GM21717 (cell line): ENCODE data around the gene RGS6.

Experiments used
- ATAC-seq: cut with Tn5 transposase; IDR thresholded peaks from one replicate; pipeline ENCODE4 v1.9.1; 2021; ENCODE audit warnings: mild to moderate bottlenecking, moderate library complexity; ENCODE audit not compliant: unreplicated experiment

The RGS6 gene

DNA sequence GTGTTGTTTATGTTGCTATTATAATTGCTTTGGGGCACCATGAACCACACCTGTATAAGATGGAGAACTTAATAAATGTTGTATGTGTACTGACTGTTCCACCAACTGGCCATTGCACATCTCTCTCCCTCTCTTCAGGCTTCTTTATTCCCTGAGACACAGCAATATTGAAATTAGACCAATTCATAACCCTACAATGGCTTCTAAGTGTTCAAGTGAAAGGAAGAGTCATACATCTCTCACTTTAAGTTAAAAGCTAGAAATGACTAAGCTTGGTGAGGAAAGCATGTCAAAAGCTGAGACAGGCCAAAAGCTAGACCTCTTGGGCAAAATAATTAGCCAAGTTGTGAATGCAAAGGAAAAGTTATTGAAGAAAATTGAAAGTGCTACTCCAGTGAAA lies 373.3 kb downstream of the RGS6 start:
- no peak for ATAC-seq

GRCh38 chr14:72308967-72309485 lies 376.8 kb downstream of the RGS6 start:
- ATAC-seq = no peak

DNA sequence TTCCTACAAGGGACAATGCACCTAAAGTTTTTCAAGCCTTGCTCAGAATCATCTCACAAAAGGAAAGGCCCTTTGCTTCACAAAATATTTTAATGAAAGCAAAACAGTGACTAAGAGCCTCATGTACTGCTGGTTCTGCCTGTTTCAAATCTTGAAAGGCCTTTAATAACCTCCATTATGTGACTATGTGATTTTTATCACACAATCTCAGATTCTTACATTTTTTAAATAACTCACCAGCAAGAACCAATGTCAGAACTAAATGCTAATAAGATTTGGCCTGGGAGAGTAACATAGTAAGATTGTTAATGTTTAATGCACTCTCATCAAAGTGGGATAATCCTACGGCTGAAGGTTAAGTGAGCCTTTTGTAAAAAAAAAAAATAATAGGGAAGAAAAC lies 378.9 kb downstream of the RGS6 start:
- ATAC-seq = no peak

- no peak for ATAC-seq
Measured at GRCh38 chr14:72311516-72311915, 379.3 kb downstream of the RGS6 start.

DNA sequence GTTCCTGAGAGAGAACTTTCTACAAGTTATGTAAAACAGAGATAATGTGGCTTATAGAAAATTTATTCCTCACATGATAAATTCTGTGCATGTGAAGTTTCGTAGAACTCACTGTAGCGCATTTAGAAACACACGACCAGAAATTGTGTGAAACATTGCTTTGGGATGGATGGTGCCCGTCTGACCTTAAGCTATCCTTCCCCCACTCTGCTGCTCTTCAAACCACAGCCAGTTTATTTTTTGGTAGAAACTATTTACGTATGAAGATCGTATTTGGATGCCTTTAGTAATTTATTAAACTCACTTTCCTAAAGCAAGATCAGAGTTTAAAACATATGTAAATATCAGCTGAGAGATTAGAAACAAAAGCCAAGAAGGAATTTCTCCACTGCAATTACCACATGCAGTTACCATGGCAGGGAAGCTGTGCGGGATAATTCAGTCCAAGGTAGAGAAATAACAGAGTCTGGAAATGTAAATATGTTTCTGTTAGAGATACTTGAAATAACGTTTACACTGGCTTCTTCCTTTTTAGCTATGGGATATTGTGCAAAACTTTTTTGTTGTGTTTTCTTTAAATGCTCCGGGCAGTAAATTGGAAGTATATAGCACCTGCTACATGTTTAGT lies 382.7 kb downstream of the RGS6 start:
- no peak for ATAC-seq

- no peak for ATAC-seq
Measured at GRCh38 chr14:72315714-72316113, 383.5 kb downstream of the RGS6 start.

DNA sequence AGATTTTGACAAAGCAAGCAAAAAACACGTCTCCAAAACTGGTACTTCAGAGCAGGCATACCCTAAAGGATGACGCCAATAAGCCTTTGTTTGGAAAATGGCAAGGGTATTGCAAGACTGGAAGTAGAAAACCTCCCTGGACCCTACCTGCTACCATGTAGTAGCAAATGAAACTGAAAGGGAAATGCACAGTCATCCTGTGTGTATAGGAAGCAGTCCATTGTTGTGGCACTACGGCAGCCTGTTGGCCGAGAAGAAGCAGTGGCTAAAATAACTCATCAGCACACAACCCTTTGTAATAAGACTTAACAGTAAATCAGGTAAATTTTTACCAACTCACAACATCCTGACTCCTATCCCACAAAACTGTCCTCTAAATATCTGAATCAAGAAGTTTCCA lies 386.4 kb downstream of the RGS6 start:
- no peak for ATAC-seq

GRCh38 chr14:72332046-72332445 lies 399.8 kb downstream of the RGS6 start:
- no peak for ATAC-seq

- ATAC-seq = no peak
Measured at GRCh38 chr14:72332871-72333270, 400.6 kb downstream of the RGS6 start.

- ATAC-seq = no peak
Measured at GRCh38 chr14:72333357-72333756, 401.1 kb downstream of the RGS6 start.

GRCh38 chr14:72336311-72336980 lies 404.2 kb downstream of the RGS6 start:
- no peak for ATAC-seq

DNA sequence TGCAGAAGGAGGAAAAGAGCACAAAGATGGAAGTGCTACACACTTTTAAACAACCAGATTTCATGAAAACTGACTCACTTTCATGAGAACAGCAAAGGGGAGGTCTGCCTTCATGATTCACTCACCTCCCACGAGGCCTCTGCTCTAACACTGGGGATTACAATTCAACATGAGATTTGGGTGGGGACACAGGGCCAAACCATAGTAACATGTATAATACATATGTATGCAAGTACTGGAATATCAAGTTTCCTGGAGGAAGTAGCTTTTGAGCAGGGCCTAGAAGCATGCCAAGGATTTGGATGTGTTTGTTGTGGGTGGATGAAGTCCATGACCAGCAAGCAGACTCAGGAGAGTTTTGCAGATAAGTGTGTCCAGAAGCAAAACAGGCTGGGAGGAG lies 409.0 kb downstream of the RGS6 start:
- ATAC-seq = no peak

GRCh38 chr14:72341686-72342085 lies 409.5 kb downstream of the RGS6 start:
- no peak for ATAC-seq

DNA sequence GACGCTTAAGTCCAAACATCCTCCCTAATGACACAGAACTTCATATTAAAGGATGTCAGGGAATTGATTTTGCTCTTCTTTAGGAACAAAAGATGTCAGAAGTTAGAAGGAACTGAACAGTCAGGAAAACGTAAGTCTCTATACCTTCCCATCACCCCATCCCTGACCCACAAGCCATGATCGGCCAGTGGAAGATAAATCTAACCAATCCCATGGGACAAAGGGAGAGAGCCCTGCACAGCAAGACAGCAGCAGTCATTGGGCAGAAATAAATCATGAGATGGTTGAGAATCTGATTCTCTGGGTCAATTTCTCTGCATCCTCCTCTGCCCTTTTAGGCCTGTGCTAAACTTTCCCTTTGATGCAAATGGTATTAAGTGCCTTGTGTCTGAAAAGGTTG lies 414.9 kb downstream of the RGS6 start:
- ATAC-seq = no peak

GRCh38 chr14:72350215-72350614 lies 418.0 kb downstream of the RGS6 start:
- no peak for ATAC-seq

- ATAC-seq = no peak
Measured at GRCh38 chr14:72352012-72352411, 419.8 kb downstream of the RGS6 start.

GRCh38 chr14:72366619-72367018 lies 434.4 kb downstream of the RGS6 start:
- no peak for ATAC-seq

DNA sequence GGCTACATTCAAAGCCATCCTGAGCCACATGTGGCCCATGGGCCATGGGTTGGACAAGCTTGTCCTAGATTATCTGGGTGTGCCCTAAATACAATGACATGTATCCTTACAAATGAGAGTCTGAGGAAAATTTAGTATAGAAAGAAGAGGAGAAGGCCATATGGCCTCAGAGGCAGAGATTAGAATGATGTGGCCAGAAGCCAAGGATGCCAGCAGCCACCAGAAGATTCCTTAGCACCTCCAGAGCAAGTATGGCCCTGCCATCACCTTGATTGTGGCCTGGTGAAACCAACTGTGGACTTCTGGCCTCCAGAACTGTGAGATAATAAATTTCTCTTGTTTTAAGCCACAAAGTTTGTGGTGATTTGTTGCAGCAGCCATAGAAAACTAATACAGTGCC lies 436.9 kb downstream of the RGS6 start:
- ATAC-seq = no peak

DNA sequence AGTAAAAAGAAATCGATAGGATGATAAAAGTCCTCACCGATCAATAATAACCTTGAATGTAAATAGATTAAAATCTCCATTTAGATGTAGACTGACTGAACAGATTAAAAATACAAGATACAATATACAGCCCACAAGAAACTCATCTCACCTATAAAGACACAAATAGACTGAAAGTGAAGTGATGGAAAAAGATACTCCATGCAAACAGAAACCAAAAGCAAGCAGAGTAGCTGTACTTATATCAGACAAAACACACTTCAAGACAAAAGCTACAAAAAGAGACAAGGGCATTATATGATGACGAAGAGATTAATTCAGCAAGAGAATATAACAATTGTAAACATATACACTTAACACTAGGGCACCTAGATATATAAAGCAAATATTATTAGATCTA lies 444.8 kb downstream of the RGS6 start:
- no peak for ATAC-seq

DNA sequence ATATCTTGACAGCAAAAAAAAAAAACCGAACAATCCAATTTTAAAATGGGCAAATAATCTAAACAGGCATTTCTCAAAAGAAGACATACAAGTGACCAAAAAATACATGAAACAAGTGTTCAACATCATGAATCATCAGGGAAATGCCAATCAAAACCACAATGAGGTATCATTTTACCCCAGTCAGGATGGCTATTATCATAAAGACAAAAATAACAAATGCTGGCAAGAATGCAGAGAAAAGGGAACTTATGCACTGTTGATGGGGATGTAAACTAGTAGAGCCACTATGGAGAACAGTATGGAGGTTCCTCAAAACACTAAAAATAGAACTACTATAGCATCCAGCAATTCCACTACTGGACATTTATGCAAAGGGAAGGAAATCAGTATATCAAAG lies 448.2 kb downstream of the RGS6 start:
- no peak for ATAC-seq

GRCh38 chr14:72383865-72384264 lies 451.6 kb downstream of the RGS6 start:
- no peak for ATAC-seq

DNA sequence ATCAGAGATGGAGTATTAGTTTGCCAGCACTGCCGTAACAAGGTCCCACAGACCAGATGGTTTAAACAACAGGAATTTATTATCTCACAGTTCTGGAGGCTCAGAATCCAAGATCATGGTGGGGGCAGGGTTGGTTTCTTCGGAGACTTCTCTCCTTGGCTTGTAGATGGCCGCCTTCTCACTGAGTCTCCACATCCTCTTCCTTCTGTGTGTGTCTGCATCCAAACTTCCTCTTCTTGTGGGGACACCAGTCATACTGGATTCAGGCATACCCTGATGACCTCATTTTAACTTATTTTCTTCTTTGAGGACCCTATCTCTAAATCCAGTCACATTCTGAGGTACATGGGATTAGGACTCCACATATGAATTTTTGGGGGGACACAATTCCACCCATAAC lies 455.5 kb downstream of the RGS6 start:
- no peak for ATAC-seq

DNA sequence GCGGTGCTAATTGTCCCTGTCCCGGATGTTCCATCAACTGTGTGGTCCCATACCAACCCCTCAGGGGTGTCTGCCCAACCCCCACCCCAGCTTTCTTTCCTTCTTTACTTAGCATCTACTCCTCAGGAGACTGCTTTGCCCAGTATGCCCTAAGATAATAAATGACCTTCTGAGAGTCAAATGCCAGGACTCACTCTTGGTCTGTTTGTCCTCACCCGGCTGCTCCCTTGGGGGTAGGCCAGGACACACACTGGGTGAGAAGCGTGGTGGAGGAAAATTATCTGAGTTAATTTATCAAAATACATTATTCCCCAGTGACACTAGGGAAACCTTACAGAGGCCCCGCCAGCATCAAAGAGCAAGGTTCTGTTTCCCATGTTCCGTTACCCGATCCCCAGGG lies 457.0 kb downstream of the RGS6 start:
- no peak for ATAC-seq
